Mesothelial cell of epicardium (in vitro differentiated cells): ENCODE data around the gene ELAPOR1. TPM values are rescaled to one million over a fixed set of nuclear protein-coding genes. Genes with fewer than 3 reads are reported as not detected.

ENCODE experiments used
- DNase-seq, 2 experiments: peaks; one replicate each; pipeline ENCODE4 v3.0.0; 2021; ENCODE audit warnings: low spot score in 2 of 2; ENCODE audit not compliant: unreplicated experiment in 2 of 2
- H3K27ac Mint-ChIP-seq: 2 replicates; pipeline ENCODE4 v1.8.0; 2021; ENCODE audit warnings: mixed read lengths
- H3K27me3 Mint-ChIP-seq: 2 replicates; pipeline ENCODE4 v1.8.0; 2021; ENCODE audit warnings: low read depth, mixed read lengths
- H3K36me3 Mint-ChIP-seq: 2 replicates; pipeline ENCODE4 v1.8.0; 2021; ENCODE audit warnings: mixed read lengths
- H3K4me1 Mint-ChIP-seq: 2 replicates; pipeline ENCODE4 v1.8.0; 2021; ENCODE audit warnings: mixed read lengths
- H3K4me3 Mint-ChIP-seq: 2 replicates; pipeline ENCODE4 v1.8.0; 2021; ENCODE audit warnings: mild to moderate bottlenecking, moderate library complexity, mixed read lengths
- H3K9me3 Mint-ChIP-seq: 2 replicates; pipeline ENCODE4 v1.8.0; 2021; ENCODE audit warnings: mixed read lengths
- CTCF ChIP-seq: fragments of 200-600 bp; sonication (generic); IDR thresholded peaks from one replicate; pipeline ENCODE4 v1.5.0; 2021; ENCODE audit warnings: antibody characterized with exemption; ENCODE audit not compliant: unreplicated experiment
- total RNA-seq: library from RNA; stranded (reverse); gene quantifications from 3 replicates; pipeline ENCODE4 v1.2.1, GENCODE V29; 2021

ELAPOR1 gene
- total RNA-seq, 1 donor from 2014 or later: 0.80 TPM

GRCh38 chr1:109099938-109100773, 13.8 kb upstream of the ELAPOR1 start:
- peak; percentile 80 for TF ChIP-seq CTCF
- Mint-ChIP-seq H3K9me3 (no peaks in the 10 kb centered on the region), H3K4me1 (peaks cover 3% of the 10 kb centered on the region), H3K27me3 (no peaks in the 10 kb centered on the region), H3K27ac (peak overlapping the region; percentile 96), H3K36me3 (peaks cover 3% of the 10 kb centered on the region), H3K4me3 (peak overlapping the region; percentile 94)
- peak; percentile 89 to 94 for DNase-seq

- Mint-ChIP-seq H3K4me1 (peaks cover 3% of the 10 kb centered on the region), H3K9me3 (no peaks in the 10 kb centered on the region), H3K27me3 (peaks cover 17% of the 10 kb centered on the region), H3K36me3 (peaks cover 3% of the 10 kb centered on the region), H3K4me3 (no peak overlapping the region), H3K27ac (peak overlapping the region; percentile 61)
- DNase-seq: no peak
- no peak for TF ChIP-seq CTCF
Measured at GRCh38 chr1:109104364-109105151, 9.4 kb upstream of the ELAPOR1 start.

- no peak for DNase-seq
- TF ChIP-seq CTCF: no peak
- no peak overlapping the region for H3K27ac Mint-ChIP-seq
- peaks cover 3% of the 10 kb centered on the region for H3K4me1 Mint-ChIP-seq
- H3K9me3 Mint-ChIP-seq: no peaks in the 10 kb centered on the region
- no peak overlapping the region for H3K4me3 Mint-ChIP-seq
- peaks cover 3% of the 10 kb centered on the region for H3K36me3 Mint-ChIP-seq
- H3K27me3 Mint-ChIP-seq: peaks cover 30% of the 10 kb centered on the region
Measured at GRCh38 chr1:109105881-109106280, 8.0 kb upstream of the ELAPOR1 start.

GRCh38 chr1:109107785-109108184, 6.1 kb upstream of the ELAPOR1 start:
- Mint-ChIP-seq H3K4me3 (no peak overlapping the region), H3K4me1 (peaks cover 2% of the 10 kb centered on the region), H3K27me3 (peaks cover 49% of the 10 kb centered on the region), H3K9me3 (no peaks in the 10 kb centered on the region), H3K36me3 (no peaks in the 10 kb centered on the region), H3K27ac (no peak overlapping the region)
- TF ChIP-seq CTCF: no peak
- no peak for DNase-seq

GRCh38 chr1:109109906-109110305, 4.0 kb upstream of the ELAPOR1 start:
- no peak for DNase-seq

More at GRCh38 chr1:109109906-109110305, 4.0 kb upstream of the ELAPOR1 start:
- Mint-ChIP-seq H3K4me1 (peaks cover 13% of the 10 kb centered on the region), H3K27ac (no peak overlapping the region), H3K9me3 (no peaks in the 10 kb centered on the region), H3K27me3 (peaks cover 70% of the 10 kb centered on the region), H3K36me3 (no peaks in the 10 kb centered on the region), H3K4me3 (no peak overlapping the region)
- TF ChIP-seq CTCF: no peak
